Memory B cell (primary cell): ENCODE measurements around the gene PCSK1N.

ENCODE experiments used
- ATAC-seq: fragments of 150-1000 bp; cut with Tn5 transposase; 2 replicates; pipeline ENCODE4 v1.10.0; 2021; ENCODE audit warnings: low read depth, mild to moderate bottlenecking, moderate library complexity
- DNase-seq, 2 donors: peaks; one replicate each; pipeline ENCODE4 v3.0.0; 2022; ENCODE audit warnings: low spot score in 2 of 2
- H3K27ac Mint-ChIP-seq: one replicate; pipeline ENCODE4 v1.8.0; 2022; ENCODE audit warnings: mild to moderate bottlenecking, moderate library complexity, mixed read lengths
- H3K27me3 Mint-ChIP-seq: one replicate; pipeline ENCODE4 v1.8.0; 2022; ENCODE audit warnings: mixed read lengths
- H3K36me3 Mint-ChIP-seq: one replicate; pipeline ENCODE4 v1.8.0; 2022; ENCODE audit warnings: mild to moderate bottlenecking, mixed read lengths
- H3K4me1 Mint-ChIP-seq: one replicate; pipeline ENCODE4 v1.8.0; 2022; ENCODE audit warnings: mixed read lengths
- H3K4me3 Mint-ChIP-seq: one replicate; pipeline ENCODE4 v1.8.0; 2022; ENCODE audit warnings: mild to moderate bottlenecking, moderate library complexity, mixed read lengths
- H3K9me3 Mint-ChIP-seq: one replicate; pipeline ENCODE4 v1.8.0; 2022; ENCODE audit warnings: mixed read lengths

The PCSK1N gene

DNA sequence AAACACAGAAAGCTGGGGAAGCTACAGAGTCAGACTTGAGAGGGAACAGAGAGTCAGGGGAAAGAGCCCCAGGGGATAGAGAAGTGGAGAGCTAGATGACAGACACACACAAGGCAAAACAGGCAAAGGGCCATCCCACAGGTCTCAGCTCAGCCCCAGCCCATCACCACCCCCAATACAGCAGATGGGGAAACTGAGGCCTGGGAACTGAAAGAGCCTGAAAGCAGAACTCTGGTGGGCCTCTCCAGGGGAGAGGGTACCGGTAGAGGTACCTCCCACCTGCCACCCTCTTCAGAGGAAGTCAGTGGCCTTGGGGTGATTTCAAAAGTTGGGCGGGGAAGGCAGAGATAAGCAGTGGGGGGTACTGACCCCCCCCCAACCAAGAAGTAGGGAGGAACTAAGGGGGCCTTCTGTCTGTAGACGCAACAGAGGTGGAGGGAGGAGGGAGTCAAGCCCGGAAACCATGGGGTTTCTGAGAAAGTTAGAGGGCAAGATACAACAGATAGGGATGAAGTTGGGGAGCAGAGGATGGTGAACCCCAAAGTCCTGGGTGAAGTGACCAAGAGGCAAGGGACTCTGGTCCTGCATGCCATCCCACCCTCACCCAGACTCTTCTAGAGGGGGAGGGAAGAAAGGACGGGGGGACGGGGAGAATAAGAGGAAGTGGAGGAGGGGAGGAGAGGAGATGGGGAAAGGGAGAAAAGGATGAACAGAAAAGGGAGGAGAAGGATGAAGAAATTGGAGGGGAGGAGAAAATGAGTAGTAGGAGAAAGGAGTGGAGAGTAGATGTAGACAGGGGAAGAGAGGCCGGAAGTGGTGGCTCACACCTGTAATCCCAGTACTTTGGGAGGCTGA, 45.8 kb downstream of the PCSK1N start:
- H3K4me1 Mint-ChIP-seq, result peaks cover 5% of the 10 kb centered on the region
- H3K9me3 Mint-ChIP-seq, result no peaks in the 10 kb centered on the region
- no peak overlapping the region for H3K4me3 Mint-ChIP-seq
- H3K27me3 Mint-ChIP-seq, result peaks cover 26% of the 10 kb centered on the region
- no peak for DNase-seq
- no peak for ATAC-seq
- no peak overlapping the region for H3K27ac Mint-ChIP-seq
- no peaks in the 10 kb centered on the region for H3K36me3 Mint-ChIP-seq

DNA sequence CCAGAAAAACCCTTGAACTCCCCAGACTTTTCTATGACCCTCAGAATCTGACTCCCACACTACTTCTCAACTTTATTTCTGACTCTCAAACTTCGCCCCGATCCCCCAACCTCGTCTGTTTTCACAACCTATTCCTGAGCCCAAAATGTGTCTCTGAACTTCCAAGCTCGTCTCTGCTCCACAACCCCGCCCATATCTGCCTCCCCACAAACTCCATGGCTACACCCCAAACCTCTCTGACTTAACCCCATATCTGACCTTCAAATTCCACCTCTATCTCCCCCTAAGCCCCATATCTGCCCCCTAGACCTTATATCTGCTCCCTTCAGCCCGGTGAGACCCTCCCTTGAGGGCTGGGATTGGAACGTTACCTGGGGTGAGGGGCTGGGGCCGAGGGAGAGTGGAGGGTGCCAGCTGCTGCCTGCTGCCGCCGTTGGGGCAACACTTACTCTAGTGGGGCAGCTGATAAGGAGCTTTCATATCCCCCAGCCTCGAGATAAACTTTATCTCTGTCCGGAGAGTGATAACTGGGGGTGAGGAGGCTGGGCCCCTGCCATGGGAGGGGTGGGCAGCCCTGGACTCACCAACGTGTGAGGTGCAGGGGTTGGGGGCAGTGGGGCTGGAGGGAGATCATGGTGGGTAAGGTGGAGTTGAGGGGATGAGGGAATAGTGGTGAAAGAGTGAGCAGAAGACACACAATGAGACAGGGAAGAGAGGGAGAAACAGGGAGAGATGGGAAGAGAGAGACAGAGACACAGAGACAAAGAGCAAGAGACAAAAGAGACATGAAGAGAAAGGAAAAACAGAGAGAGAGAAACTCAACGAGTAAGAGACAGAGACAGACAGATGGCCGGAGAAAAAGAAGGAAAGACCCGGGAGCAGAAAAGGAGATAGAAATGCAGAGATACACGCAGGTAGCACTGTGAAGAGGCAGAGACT, 47.6 kb downstream of the PCSK1N start:
- ATAC-seq (no peak), DNase-seq (no peak)
- H3K27ac Mint-ChIP-seq, result no peak overlapping the region
- peaks cover 26% of the 10 kb centered on the region for H3K27me3 Mint-ChIP-seq
- no peaks in the 10 kb centered on the region for H3K36me3 Mint-ChIP-seq
- H3K4me1 Mint-ChIP-seq, result peaks cover 5% of the 10 kb centered on the region
- H3K4me3 Mint-ChIP-seq, result no peak overlapping the region
- no peaks in the 10 kb centered on the region for H3K9me3 Mint-ChIP-seq

DNA sequence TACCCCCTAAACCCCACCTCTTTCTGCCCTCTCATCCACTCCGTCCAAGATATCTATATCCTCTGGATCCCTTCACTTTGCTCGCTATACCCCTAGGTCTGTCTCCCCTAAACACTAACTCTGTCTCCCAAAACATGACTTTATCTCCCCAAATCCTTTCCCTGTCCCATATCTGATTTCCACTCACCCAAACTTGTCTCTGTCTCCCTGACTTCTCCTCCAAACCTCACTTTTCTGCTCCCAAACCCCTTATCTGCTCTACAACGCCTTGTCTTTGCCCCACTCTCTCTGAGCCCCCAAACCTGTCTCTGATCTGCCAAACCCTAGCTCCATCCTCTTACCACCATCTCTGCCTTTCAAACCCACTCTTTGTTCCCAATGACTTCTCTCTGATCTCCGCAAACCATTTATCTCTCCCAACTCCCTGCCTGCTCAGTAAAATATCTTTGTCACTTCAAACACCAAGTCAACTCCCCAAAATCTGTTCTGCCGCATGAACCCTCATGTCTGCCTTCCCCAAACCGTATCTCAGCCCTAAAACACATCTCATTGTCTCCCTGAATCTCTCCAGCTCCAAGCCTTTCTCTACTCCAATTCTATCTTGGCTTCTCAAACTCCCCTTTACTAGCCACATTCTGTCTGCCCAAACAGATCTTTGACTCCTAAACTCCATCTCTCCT, 48.4 kb downstream of the PCSK1N start:
- peaks cover 26% of the 10 kb centered on the region for H3K27me3 Mint-ChIP-seq
- H3K27ac Mint-ChIP-seq, result no peak overlapping the region
- H3K9me3 Mint-ChIP-seq, result no peaks in the 10 kb centered on the region
- H3K4me1 Mint-ChIP-seq, result peaks cover 5% of the 10 kb centered on the region
- no peak overlapping the region for H3K4me3 Mint-ChIP-seq
- no peaks in the 10 kb centered on the region for H3K36me3 Mint-ChIP-seq
- ATAC-seq, result no peak
- DNase-seq, result no peak

DNA sequence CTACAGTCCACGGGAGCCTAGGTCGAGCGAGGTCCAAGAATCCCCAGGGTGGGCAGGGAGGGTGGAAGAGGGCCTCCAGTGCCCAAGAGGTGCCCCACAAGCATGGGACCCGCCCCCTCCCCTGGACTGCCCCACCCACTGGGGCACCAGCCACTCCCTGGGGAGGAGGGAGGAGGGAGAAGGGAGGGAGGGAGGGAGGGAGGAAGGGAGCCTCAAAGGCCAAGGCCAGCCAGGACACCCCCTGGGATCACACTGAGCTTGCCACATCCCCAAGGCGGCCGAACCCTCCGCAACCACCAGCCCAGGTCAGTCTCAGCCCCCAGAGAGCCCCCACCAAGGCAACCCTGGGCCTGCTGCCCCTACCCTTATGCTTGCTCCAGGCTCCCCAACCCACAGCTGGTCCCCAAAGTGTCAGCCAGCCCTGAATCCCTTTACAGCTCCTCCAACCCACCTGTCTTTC, 49.0 kb downstream of the PCSK1N start, which contains the start of gene GATA1:
TSS of gene GATA1 (plus strand) at position 250 of the 460 bp plus-strand sequence. CDS start 4,520 bp downstream, outside the sequence.
- no peak within 1 kb of the TSS for H3K4me3 Mint-ChIP-seq
- no peak within 1 kb of the TSS for H3K27ac Mint-ChIP-seq
- peaks cover 5% of the 10 kb centered on the region for H3K4me1 Mint-ChIP-seq
- DNase-seq (no peak), ATAC-seq (no peak)
- H3K9me3 Mint-ChIP-seq, result no peaks in the 10 kb centered on the region
- no peaks in the 10 kb centered on the region for H3K36me3 Mint-ChIP-seq
- H3K27me3 Mint-ChIP-seq, result peaks cover 26% of the 10 kb centered on the region

DNA sequence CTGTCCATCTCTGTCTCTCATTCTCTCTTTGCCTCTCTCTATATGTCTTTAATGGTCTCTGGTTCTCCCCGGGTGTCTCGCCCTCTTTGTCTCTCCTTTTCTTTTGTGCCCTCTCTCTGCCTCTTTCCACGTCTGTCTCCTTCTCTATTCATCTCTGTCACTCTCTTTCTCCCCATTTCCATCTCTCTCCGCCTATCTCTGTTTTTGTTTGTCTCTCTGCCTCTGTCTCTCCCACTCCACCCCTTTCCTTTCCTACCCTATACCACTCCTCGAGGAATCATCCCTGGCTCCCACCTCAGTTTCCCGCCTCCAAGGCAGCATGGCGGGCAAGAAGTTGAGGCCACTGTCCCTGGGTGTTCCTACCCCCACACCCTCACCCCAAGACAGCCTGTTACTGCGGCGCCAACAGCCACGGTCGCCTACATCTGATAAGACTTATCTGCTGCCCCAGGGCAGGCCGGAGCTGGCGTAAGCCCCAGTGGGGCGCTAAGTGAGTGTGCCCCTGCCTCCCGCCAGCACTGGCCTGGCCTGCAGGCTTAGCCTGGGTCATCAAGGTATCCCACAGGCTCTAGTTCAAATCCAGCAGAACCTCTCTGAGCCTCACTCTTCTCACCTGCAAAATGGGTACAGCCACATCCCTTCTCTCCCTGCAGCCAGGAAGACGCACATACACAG, 49.7 kb downstream of the PCSK1N start:
- peaks cover 26% of the 10 kb centered on the region for H3K27me3 Mint-ChIP-seq
- no peak overlapping the region for H3K27ac Mint-ChIP-seq
- DNase-seq, result no peak
- no peak overlapping the region for H3K4me3 Mint-ChIP-seq
- H3K36me3 Mint-ChIP-seq, result no peaks in the 10 kb centered on the region
- H3K4me1 Mint-ChIP-seq, result peaks cover 5% of the 10 kb centered on the region
- ATAC-seq, result no peak
- H3K9me3 Mint-ChIP-seq, result no peaks in the 10 kb centered on the region

GRCh38 chrX:48785186-48785539, 50.2 kb downstream of the PCSK1N start:
- Mint-ChIP-seq H3K4me3 (no peak overlapping the region), H3K27me3 (peaks cover 25% of the 10 kb centered on the region), H3K27ac (no peak overlapping the region), H3K36me3 (no peaks in the 10 kb centered on the region), H3K4me1 (peaks cover 5% of the 10 kb centered on the region), H3K9me3 (no peaks in the 10 kb centered on the region)
- ATAC-seq (no peak), DNase-seq (no peak)

DNA sequence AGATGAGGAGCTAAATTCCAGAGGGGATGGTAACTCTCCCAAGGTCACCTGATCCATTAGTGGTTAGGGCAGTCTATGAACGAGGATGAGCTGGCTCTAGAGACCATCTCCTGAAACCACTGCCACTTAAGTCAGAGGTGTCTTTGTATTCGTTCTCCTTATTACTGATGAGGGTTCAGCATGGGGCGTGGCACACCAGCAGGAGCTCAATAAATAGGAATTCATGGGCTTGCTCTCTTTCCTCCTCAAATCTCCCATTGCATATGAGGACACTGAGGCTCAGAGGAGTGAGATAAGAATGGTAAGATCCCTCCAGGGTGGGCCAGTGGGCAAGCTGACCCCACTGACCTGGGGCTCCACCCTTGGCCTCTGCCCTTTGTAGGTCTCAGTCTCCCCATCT, 50.7 kb downstream of the PCSK1N start:
- no peaks in the 10 kb centered on the region for H3K36me3 Mint-ChIP-seq
- H3K9me3 Mint-ChIP-seq, result no peaks in the 10 kb centered on the region
- peaks cover 22% of the 10 kb centered on the region for H3K27me3 Mint-ChIP-seq
- peaks cover 3% of the 10 kb centered on the region for H3K4me1 Mint-ChIP-seq
- no peak overlapping the region for H3K4me3 Mint-ChIP-seq
- DNase-seq, result no peak
- ATAC-seq, result no peak
- H3K27ac Mint-ChIP-seq, result no peak overlapping the region

- DNase-seq (no peak), ATAC-seq (no peak)
- no peak overlapping the region for H3K4me3 Mint-ChIP-seq
- no peak overlapping the region for H3K27ac Mint-ChIP-seq
- H3K36me3 Mint-ChIP-seq, result no peaks in the 10 kb centered on the region
- H3K27me3 Mint-ChIP-seq, result peaks cover 16% of the 10 kb centered on the region
- no peaks in the 10 kb centered on the region for H3K9me3 Mint-ChIP-seq
- H3K4me1 Mint-ChIP-seq, result no peaks in the 10 kb centered on the region
Measured at GRCh38 chrX:48782795-48783194, 52.6 kb downstream of the PCSK1N start.

DNA sequence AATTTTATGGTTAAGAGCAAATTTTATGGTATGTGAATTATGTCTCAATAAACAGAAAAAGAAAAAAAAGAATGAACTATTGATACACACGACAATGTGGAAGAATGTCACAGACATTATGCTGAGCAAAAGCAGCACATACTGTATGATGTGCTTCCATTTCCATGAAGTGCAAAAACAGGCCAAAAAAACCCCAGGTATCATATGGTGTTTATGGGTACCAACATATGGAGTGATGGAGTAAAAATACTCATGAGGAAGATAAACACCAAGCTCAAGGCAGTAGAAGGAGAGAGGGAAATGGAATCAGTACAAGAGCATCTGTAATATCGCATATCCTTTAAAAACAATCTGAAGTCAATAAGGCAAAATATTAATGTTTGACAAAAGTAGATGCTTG, 53.2 kb downstream of the PCSK1N start:
- H3K4me3 Mint-ChIP-seq, result no peak overlapping the region
- H3K27ac Mint-ChIP-seq, result no peak overlapping the region

DNA sequence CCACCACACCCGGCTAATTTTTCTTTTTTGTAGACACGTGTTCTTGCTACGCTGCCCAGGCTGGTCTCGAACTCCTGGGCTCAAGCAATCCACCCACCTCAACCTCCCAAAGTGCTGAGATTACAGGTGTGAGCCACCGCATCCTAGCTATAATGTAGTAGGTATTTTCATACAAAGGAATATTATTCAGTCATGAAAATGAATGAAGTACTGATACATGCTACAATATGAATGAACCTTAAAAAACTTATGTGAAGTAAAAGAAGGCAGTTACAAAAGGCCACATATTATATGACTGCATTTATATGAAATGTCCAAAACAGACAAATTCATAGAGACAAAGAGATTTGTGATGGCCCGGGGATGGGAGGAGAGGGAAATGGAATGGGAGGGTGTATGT, 53.7 kb downstream of the PCSK1N start:
- Mint-ChIP-seq H3K4me3 (no peak overlapping the region), H3K27ac (no peak overlapping the region), H3K4me1 (no peaks in the 10 kb centered on the region), H3K9me3 (no peaks in the 10 kb centered on the region), H3K27me3 (peaks cover 12% of the 10 kb centered on the region), H3K36me3 (no peaks in the 10 kb centered on the region)
- DNase-seq (no peak), ATAC-seq (no peak)

More for the DNA sequence above, 53.2 kb downstream of the PCSK1N start:
- H3K9me3 Mint-ChIP-seq, result no peaks in the 10 kb centered on the region
- no peaks in the 10 kb centered on the region for H3K36me3 Mint-ChIP-seq
- DNase-seq (no peak), ATAC-seq (no peak)
- H3K27me3 Mint-ChIP-seq, result peaks cover 14% of the 10 kb centered on the region
- H3K4me1 Mint-ChIP-seq, result no peaks in the 10 kb centered on the region
